Measurements from ENCODE around the gene CATSPERZ.

Gene CATSPERZ

GRCh38 chr11:64285885-64286800, 14.0 kb upstream of the CATSPERZ start:
- no peak for DNase-seq (ENCODE audit: low read depth)

DNA sequence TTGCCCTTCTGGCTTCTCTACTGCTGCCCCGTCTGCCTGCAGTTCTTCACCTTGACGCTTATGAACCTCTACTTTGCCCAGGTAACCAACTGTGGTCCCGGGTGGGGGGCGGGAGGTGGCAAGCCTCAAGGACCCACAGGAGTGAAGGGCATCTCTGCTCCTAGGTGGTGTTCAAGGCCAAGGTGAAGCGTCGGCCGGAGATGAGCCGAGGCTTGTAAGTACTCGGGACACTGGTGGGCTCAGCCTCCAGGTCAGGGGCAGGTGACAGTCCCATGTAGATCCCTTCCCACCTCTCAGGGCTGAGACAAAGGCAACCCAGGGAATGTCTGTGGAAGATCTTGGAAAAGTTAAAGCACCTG, 13.4 kb upstream of the CATSPERZ start:
- no peak for DNase-seq (ENCODE audit: low read depth)

DNA sequence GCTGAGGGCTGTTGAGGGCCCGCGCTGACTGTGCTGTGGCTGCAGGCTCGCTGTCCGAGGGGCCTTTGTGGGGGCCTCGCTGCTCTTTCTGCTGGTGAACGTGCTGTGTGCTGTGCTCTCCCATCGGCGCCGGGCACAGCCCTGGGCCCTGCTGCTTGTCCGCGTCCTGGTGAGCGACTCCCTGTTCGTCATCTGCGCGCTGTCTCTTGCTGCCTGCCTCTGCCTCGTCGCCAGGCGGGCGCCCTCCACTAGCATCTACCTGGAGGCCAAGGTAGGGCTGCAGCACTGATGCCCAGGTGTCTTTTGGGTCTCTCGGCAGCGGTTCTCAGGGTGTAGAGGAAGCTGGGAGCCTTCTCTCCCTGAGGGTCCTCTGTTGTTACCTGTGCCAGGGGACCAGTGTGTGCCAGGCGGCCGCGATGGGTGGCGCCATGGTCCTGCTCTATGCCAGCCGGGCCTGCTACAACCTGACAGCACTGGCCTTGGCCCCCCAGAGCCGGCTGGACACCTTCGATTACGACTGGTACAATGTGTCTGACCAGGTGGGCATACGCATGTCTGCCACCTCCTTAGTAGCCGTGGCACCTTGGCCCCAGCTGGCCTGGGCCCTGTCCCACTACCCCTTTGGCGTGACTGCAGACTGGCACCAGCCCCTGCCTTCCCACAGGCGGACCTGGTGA, 12.3 kb upstream of the CATSPERZ start:
- DNase-seq (ENCODE audit: low read depth) = no peak

DNA sequence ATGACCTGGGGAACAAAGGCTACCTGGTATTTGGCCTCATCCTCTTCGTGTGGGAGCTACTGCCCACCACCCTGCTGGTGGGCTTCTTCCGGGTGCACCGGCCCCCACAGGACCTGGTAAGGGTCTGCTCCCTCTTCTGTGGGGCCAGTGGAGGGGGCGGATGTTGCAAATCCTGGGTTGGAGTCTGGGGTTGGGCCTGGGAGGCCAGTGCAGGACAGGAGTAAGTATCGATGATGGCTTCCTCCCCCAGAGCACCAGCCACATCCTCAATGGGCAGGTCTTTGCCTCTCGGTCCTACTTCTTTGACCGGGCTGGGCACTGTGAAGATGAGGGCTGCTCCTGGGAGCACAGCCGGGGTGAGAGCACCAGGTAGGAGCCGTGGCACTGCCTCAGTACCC, 11.8 kb upstream of the CATSPERZ start:
- no peak for DNase-seq (ENCODE audit: low read depth)

- no peak for DNase-seq (ENCODE audit: low read depth)
These were observed 11.1 kb upstream of the CATSPERZ start for GRCh38 chr11:64289002-64289564.

DNA sequence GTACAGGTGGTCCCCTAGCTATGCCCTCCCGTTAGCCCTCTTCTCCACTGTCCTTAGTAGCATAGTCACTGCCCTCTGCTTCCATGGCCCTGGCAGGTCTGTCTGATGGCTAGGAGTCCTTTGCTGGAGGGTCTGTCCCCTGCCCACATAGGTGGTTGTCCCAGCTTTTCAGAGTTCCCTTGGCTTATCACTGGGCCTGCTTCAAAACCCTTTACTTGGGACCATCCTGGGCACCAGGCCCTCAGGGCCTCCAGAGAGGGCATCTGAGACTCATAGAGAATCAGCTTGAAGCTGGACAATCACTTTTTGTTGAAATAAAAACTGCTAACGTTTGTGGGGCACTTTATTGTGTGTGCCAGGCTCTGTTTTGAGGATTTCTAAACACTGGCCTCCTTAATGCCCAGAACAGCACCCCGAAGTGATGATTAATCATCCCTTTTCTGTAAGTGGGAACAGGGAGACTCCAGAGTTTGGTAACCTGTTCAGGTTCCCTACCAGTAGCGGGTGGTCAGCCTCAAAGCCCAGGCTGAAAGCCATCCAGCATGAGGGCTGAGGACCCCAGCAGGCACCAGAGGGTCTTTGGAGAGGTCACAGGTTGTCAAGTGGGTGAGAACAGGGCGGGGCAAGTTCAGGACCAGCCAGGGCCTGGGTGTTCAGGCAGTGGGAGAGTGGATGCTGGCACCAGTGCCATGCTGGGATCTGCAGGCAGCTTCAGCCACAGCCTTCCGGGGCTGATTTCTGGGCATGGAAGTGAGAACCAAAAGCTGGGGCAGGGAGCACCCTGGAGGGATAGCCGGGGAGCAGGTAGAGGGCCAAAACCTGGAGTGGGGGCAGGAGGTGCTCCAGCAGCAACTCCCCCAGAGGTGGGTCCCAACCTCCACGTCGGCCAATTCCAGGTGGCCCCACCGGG, 9.6 kb upstream of the CATSPERZ start:
- DNase-seq (ENCODE audit: low read depth) = no peak

DNA sequence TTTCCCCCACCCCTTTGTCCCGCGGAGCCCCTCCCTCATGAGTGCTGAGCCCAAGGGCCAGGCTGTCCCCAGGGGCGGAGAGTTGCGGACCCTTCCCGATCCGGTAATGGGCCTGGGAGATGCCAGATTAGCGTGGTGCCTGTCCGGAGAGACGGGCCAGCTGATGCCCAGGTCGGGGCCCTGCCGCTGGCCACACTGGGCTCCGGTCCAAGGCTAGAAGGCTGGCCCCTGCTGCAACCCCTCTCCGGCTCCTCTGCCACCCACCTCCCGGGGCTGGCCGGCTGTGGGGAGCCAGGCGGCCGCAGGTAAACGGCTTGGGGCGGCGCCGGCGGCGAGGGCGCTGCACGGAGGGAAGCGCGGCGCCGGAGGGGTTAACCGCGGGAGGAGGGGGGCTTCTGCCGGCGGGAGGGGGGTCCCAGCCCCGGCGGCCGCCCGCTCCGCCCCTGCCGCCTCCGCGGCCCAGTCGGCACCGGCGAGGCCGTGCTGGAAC, 8.9 kb upstream of the CATSPERZ start, which contains the start of gene KCNK4:
Gene KCNK4 (plus strand): TSS at position 41 of the 490 bp plus-strand sequence. CDS start 1,717 bp downstream, outside the sequence.
- DNase-seq (ENCODE audit: low read depth) = no peak

DNA sequence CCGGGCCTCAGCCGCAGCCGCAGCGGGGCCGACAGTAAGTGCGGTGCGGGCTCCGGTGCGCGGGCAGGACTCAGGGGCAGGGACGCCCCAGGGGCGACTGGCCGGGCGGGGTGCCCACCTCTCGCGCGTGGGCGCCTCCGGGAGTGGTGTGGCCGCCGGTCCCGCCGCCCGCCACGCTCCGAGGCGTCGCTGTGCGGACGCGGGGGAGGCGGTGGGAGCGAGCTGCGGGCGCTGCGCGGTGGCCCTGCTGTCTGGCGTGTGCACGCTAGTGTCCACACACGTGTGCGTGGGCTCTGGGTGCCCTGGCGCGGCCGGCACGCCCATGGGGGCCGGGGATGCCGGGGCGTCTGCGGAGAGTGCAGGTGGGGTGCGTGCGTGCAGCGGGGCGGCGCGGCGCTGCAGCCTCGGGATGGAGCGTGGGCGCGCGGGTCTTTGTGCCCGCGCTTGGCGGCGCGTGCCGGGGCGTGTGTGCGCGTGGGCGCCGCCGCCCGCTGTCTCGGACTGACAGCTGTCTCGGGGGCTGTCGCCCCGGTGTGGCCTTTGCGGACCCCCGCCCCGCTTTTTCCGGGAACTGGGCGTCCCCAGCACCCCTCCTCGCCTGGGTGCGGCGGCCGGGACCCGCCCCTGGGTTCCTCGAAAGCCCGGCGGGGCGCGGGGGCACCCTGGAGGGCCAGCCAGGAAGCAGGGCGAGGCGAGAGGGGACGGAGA, 8.3 kb upstream of the CATSPERZ start:
- DNase-seq (ENCODE audit: low read depth) = no peak

- no peak for DNase-seq (ENCODE audit: low read depth)
These were observed 7.5 kb upstream of the CATSPERZ start for GRCh38 chr11:64292460-64293254.

GRCh38 chr11:64294774-64295173, 5.4 kb upstream of the CATSPERZ start:
- DNase-seq (ENCODE audit: low read depth) = no peak

DNA sequence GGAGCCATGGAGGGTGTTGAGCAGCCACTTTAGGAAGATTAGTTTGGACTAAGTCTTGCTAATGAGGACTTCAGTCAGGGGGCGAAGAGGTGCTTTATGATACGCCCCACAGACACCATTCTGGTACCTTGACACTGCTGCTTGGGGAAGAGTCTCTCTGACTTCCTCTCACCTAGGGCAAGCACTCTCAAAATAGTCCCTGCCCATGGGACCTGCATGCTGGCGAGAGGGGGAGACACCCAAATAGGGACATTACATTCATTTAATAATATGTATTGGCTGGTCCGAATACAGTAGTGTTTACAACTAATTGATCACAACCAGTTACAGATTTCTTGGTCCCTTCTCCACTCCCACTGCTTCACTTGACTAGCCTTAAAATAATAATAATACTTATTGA, 4.4 kb upstream of the CATSPERZ start:
- DNase-seq (ENCODE audit: low read depth) = no peak

DNA sequence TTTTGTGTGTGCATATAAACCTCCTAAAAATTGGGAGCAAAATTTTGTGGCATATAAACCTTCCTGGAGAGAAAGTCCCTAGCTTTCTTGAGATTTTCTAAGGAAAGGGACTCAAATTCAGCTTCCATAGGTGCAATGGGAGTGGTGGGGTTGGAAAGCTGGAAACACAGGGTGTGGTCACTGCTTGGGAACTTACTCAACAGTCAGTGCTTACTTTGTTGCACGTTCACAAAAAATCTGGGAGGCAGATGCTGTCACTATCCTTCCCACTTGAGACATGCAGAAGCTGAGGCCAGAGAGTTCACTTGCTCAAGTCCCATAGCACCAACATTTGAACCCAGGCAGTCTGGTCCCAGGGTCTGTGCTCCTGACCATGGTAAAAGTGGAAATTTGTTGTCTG, 3.9 kb upstream of the CATSPERZ start:
- no peak for DNase-seq (ENCODE audit: low read depth)

- DNase-seq (ENCODE audit: low read depth) = no peak
These were observed 3.1 kb upstream of the CATSPERZ start for GRCh38 chr11:64296830-64297698.

GRCh38 chr11:64297699-64298358, 2.3 kb upstream of the CATSPERZ start:
- DNase-seq (ENCODE audit: low read depth) = no peak

- no peak for DNase-seq (ENCODE audit: low read depth)
These were observed 952 bp upstream of the CATSPERZ start for GRCh38 chr11:64298966-64299846.

DNA sequence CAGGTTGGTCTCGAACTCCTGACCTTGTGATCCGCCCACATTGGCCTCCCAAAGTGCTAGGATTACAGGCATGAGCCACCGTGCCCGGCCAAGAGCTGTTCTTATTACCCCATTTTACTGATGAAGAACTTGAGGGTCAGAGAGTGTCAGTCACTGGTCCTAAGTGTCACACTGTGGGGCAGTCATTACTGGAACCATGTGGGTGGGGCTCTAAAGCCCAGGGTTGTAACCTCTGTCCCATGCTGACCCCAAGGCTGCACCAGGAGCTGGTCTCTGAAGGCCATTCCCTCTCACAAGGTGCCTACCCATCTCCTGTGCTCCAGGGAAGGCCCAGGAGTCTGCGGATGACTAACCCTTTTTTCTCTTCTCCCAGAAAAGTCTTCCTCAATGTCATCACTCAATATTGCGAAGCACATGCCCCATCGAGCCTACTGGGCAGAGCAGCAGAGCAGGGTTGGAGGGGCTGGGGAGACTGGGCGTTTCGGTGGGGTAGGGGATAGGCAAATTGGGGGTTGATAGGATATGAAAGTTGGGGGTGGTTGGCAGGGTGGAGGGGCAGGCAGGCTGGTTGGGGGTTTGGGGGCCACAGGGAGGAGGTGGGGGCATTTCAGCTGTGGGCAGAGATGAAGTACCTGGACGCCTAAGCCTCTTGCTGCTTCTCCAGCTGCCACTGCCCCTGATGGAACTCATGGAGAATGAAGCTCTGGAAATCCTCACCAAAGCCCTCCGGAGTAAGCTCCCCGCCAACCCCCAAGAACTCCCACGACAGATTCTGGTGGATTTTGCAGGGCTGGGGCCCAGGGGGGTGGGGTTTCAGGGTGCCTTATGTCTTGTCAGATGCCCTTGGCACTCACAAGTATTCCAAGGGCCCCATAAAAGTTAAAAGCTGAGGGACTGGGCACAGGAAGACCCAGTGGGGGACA, 3.2 kb downstream of the CATSPERZ start:
- no peak for DNase-seq (ENCODE audit: low read depth)

DNA sequence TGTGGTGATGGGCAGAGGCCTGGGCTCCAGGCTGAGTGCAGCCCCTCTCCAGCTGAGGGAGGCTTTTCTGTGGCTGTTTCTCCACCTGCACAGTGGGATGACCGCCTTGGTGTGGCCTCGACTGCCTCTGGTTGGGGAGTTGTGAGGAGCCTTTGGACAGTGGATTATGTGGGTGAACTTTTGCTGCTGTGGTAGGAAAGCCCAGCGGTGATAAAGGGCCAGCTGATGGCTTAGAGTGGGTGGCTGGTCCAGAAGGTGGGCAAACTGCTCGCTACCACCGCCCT, 3.8 kb downstream of the CATSPERZ start:
- no peak for DNase-seq (ENCODE audit: low read depth)
